HG02588 (cell line): Measurements from ENCODE around the gene RBM28.

Source experiments
- ATAC-seq: cut with Tn5 transposase; IDR thresholded peaks from one replicate; pipeline ENCODE4 v1.9.1; 2021; ENCODE audit warnings: mild to moderate bottlenecking, moderate library complexity; ENCODE audit not compliant: unreplicated experiment

The RBM28 gene, protein sequence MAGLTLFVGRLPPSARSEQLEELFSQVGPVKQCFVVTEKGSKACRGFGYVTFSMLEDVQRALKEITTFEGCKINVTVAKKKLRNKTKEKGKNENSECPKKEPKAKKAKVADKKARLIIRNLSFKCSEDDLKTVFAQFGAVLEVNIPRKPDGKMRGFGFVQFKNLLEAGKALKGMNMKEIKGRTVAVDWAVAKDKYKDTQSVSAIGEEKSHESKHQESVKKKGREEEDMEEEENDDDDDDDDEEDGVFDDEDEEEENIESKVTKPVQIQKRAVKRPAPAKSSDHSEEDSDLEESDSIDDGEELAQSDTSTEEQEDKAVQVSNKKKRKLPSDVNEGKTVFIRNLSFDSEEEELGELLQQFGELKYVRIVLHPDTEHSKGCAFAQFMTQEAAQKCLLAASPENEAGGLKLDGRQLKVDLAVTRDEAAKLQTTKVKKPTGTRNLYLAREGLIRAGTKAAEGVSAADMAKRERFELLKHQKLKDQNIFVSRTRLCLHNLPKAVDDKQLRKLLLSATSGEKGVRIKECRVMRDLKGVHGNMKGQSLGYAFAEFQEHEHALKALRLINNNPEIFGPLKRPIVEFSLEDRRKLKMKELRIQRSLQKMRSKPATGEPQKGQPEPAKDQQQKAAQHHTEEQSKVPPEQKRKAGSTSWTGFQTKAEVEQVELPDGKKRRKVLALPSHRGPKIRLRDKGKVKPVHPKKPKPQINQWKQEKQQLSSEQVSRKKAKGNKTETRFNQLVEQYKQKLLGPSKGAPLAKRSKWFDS

DNA sequence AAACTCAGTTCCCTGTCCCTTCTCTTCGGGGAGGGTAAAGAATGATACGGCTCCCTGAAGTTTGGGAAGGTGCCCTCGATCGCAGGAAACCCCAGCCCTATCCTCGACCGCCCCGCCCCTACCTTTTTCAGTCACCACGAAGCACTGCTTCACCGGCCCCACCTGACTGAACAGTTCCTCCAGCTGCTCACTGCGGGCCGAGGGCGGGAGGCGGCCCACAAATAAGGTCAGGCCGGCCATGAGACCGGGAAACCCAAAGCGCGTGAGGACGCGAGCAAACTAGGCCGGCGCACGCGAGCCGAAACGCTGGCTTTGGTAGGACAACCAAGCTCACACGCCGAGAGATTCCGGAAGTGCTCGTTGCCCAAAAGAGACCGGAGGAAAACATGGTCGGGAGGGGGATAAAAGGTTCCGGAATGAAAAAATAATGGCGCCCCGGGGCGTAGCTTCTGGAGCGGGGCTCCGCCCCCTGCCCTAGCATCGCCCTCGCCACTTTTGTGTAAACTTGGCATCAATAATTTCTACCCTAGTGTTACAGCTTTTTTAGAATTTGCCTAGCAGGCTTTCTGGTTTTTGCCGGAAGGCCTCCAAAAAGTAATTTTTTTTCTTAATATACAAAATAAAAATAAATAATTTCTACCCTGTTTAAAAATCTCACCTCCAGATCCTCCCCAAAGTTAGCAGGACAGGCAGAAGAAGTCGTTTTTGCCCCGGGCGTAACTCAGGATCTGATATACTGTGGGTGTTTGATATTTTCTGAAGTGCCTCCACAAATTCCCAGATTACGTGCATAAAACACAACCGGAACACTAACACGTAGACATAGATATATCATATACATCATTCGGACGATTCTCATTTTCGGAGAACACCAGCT lies at the start of gene RBM28:
Gene RBM28, minus strand, starts transcription at position 355 of the 877 bp plus-strand sequence. Its CDS starts 115 bp downstream, at position 240.
- peak; percentile 95 for ATAC-seq

DNA sequence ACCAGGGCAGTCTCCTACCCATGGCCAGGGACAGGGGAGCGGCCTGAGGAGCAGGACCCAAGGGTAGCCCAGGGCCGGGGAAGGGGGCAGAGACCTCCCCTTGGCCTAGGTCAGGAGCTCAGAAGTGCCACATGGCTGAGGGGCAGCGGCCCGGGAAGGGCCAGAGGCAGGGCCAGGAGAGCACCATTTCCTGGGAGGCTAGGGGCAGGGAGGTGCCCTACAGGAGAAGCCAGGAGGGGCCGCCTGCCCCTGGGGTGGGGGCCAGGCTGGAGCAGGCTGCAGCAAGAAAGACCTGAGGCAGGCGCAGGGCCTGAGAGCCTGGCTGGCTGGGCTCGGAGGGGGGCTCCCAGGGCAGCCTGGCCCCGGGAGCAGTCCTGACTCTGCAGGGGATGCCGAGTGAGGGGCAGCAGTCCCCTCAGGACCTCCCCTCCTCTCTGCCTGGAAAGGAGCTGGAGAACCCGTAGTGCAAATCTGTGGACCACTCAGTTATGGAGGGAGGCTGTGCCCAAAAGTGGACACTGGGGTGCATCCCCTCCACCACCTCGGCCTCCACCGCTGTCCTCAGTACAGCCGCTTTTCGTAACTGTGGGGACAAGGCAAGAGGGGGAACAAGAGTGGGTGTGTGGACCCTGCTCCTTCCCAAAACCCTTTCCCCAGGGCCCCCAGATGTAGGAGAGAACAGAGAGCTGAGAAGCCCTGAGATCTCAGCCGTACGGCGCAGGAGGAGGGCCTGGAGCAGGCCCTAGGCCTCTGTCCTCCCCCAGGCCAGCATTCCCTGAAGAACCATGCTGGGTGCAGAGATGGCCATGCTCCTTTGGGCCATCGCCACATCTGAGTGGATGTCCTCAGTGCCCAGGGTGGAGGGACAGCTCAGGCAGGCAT lies 49.0 kb upstream of the RBM28 start:
- no peak for ATAC-seq

DNA sequence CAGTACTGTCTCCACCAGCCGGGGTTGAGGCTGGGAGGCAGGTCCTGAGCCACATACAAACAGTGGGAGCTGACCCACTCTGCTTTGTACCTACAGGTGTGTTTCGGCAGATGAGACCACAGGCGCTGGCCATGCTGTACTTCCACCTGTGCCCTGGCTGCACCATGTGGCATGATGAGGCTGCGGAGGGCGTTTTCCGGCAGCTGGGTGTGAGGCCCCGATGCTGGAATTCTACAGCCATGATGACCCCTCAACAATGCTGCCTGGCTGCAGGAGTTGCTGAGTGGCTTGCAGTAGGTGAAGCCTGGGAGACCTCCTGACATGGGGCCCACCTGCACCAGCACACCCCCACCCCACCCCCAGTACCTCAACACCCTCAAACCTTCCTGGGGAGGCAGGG lies 48.1 kb upstream of the RBM28 start:
- ATAC-seq: no peak

DNA sequence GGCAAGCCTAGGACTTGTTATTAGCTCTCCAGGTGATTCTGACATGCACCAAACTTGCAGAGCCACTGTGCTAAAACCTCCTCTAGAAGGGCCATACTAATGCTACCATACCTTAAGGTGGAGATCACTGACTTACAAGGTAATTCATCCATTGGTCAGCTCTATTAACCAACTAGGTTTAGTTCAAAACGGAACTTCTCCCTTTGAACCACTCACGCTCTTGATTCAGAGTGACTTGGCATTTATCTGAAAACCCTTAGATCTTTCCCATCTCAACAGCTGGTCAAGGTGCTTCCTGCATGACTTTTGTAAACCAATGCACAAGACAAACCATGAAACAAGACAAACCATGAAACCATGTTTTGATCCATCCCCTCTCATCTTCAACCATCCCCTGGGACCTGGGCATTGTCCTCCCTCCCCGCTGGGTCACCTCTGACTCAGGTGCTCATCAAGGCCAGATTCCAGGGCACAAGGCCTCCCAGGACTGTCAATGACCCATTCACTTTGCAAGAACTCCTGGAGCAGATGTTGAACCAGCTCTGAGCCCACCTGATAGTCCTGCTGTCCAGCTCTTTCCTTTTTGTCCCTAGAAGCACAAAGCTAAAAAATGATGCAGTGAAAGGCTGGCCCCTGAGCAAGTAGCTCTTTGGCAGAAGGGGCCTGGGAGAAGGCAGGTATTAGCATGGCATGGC lies 47.3 kb upstream of the RBM28 start:
- no peak for ATAC-seq

DNA sequence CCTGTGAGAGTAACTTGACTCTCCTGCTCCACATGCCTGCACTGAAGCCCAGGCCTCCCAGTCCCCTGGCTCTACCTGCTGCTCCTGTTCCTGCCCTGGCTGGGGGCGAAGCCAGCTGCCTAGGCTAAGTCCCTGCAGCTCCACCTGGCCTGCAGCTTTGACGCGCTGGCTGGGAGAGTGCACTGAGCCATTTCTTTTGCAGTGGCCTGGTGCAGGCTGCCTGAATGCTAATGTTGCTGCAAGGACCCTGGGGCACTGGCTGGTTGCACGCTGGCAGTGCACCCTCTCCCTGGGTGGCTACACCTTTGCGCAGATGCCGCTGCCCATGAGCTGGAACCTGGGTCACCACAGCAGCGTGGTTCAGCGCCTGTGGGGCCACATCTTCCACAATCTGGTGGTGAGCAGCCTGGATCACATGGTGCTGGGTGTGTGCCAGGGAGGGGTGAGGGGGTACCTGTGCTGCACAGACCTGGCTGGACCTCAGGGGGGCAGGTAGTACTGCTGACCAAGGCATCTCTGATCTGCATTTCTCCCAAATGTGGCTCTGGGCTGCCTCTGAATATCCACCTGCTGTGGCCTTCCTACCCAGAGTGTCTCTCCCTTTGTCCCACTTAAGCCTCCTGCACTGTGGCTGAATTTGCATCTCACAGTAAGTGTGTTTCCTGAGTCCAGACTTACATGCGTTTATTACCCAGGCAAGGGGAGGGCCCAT lies 46.1 kb upstream of the RBM28 start:
- ATAC-seq: no peak

DNA sequence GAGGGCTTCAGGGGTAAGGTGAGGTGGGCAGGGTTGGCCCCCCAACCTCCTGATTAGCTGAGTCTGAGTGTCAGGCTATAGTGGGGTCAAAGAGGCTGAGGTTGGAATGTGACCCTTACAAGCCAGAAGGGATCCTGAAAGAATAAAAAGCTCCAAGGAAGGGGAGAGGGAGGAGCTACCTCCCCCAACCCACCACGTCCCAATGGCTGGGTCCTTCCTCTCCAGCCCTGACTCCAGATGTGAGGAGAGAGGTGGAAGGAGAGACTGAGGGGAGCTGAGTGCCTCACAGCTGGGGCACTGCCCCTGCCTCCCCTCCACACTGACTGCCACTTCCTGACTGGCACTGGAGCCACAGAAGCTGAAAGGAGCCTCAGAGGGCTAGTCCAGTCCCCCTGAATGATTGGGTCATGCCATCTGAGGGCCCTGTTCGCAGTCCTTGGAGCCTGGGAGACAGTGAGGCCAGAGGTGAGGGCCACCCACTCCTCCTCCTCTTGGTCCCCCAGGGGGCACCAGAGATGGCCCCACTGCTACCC lies 45.4 kb upstream of the RBM28 start:
- no peak for ATAC-seq

DNA sequence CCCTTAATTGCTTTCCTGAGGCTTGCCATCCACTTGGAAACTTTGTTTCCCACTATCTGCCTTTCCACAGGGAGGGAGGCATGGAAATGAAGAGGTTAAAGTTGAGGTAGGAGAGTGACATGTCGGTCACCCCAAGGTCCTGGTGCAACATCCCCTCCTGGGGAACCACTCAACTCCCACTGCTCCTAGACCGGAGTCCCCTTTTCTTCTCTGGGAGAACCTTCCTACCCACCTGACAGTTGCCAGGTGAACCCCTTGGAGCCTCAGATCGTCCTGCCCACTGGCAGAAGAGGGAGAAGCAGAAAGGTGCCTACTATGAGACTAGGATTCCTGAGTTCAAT lies 44.4 kb upstream of the RBM28 start:
- no peak for ATAC-seq

DNA sequence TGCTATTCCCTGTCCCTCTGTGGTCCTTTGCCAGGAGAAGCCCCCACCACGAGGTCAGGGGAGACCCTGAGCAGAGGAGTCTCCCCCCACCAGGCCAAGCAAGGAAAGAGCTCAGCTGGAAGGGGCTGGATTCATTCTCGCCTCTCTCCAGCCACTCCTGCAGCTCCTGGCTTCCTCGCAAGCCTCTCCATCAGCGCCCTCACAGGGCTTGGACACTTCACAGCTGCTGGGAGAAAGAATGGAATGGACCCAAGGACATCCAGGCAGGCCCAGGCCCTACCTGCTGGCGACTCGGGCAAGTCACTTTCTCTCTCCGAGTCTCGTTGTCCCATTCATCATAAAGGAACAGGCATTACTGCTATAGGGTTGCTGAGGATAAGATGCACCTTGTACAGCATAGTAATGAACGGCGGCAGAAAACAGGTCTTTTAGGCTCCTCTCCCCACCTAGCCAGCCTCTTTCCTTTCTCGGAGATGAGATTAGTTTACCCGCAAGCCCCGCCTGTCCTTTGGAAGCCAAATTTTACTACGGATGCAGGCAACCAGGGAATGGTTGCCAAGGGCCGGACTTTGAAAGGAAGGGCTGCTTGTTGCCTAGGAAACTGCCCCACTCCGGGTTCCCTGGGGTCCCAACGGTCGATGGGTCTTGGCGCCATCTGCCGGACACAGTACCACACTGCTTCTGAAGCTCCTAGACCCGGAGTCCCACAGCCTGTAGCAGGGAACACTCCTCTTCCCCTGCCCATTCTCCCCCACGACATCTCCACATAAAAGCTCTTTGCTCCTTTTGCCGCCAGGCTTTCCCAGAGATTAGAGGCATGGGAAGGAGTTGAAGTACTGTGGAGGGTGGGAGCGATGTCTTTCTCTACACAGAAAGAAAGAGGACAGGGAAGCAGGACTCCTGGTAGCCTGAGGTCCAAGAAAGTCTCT lies 43.8 kb upstream of the RBM28 start:
- peak; percentile 71 for ATAC-seq

DNA sequence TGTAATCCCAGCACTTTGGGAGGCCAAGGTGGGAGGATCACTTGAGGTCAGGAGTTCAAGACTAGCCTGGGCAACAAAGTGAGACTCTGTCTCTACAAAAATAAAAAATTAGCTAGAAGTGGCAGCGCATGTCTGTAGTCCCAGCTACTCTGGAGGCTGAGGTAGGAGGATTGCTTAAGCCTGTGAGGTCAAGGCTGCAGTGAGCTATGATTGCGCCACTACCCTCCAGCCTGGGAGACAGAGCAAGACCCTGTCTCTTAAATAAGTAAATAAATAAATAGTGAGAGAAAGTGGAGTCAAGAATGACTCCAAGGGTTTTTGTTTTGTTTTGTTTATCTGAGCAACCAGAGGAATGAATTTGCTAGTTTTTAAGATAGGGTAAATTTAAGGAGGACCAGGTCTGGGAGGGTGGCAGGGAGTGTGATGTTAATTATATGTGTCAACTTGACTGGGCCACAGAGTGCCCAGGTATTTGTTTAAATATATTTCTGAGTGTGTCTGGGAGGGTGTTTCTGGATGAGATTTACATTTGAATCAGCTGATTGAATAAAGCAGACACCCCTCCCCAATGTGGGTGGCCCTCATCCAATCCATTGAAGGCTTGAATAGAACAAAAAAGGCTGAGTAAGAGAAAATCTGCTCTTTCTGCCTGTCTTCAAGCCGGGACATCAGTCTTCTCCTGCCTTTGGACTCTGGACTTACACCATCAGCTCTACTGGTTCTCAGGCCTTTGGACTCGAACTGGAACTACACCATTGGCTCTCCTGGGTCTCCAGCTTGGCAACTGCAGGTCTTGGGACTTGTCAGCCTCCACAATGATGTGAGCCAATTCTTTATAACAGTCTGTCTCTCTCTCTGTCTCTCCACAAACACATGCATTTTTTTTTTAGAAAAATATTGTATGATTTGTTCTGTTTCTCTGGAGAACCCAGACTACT lies 42.5 kb upstream of the RBM28 start:
- no peak for ATAC-seq

DNA sequence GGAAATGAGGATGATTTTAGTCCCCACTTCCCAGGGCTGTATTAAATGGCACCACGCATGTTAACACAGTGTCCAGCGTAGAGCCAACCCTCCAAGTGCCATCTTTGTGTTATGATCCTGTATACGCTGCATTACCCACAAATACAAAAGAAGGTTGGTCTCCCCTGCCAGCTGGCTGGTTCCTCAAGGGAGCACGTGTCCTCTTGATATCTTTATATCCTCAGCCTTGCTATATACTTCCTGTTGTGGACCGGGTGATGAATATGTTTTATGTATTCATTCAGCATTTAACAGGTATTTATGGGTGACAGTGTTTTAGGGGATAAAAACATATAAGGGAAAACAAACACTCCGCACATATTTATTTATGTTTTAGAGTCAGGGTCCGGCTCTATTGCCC lies 41.0 kb upstream of the RBM28 start:
- ATAC-seq: no peak

DNA sequence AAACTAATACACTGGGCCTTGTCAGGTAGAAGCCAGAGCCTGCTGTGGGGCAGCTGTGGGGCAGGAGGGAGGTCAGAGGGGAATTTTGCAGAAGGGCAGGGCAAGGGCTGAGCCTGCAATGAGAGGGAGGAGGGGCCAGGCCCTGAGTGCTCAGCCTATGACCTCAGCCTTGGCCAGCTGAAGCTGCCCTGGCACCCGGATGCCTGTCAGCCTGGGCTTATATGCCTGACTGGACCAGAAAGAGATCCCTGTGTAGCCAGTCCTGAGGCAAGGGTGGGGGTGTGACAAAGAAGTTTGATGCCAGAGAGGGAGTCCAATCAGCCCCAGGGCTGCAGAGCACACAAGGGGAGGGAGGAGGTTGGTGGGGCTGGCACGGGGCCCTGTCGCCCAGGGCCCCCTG lies 40.1 kb upstream of the RBM28 start:
- ATAC-seq: no peak

DNA sequence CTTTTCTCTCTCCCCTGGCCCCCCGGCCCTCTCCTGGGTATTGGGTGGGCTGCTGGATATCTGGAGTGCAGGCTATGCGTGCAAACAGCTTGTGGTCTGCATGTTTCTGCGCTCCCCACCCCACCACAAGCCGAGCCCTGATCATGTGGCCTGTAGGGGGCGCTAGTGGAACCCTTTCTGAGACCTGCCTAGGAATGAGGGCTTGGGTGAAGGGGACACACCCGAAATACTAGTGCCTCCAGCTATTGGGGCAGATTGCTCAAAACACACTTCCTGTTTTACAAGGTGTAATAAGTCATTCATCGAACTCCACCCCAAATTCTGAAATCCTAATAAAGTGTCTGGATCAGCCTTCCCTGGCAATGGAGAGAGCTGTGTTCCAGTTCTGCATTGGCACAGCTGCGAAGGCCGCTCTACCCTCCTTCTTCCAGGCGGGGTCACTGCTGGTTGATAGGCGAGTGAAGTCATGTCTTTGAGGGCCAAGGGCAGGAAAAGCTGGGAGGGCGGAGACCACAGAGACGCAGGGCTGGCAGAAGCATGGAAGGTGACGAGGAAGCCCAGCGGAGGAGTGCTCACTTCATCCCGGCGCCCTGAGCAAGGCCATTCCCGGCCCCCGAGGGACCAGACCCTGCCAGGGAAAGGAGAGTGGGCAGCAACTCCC lies 37.6 kb upstream of the RBM28 start:
- ATAC-seq: no peak

DNA sequence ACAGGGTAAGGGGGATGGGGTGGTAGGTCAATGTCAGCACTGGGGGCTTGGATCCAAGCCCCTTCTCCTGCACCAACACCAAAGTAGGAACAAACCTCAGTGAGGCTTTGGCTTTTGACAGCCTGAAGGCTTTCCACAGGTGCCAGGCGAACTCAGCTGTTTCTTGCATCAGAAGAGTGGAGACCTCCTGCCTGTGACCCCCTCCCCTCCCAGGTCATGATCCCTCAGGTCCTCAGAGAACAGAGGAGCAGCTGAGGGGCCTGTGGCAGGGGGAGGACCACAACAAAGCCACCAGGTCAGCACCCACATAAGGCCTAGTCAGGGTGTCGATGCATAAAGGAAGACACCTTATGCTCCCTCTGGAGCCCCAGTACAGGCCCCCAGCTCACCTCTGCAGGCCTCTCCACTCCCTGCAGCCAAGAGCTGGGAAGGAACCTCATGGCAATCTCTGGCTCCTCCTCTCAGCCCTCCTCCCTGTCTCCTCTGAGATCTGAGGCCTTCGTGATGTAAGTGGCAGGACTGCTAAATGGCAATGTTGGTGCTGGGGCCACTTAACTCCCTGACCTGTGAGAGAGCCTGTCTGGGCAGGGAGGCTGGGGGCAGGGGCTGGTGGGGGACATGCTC lies 36.9 kb upstream of the RBM28 start:
- ATAC-seq: no peak

DNA sequence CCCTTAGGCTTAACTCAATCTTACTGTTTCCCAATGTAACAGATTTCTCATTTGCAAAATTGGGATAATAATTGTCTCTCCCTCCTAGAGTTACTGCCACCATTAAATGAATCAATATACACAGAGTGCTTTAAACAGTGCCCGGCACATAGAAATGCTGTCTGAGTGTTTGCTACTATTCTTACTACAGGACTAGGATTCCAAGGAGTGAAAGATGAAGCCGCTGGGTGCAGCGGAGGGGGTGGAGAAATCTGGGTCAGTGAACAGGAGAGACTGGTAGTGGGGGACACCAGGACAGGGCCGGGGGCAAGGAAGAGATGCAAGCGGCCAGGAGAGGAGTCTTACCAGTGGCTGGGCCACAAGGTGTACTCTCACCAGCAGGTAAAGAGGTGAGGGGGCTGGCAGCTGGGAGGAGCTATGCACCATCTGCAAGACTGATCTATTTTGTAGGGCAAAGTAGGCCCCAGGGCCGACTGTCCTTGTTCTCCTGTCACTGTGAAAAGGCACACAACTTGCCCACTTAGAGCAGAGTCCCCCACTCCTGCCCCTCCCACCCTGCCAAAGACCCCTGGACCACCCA lies 36.3 kb upstream of the RBM28 start:
- no peak for ATAC-seq

DNA sequence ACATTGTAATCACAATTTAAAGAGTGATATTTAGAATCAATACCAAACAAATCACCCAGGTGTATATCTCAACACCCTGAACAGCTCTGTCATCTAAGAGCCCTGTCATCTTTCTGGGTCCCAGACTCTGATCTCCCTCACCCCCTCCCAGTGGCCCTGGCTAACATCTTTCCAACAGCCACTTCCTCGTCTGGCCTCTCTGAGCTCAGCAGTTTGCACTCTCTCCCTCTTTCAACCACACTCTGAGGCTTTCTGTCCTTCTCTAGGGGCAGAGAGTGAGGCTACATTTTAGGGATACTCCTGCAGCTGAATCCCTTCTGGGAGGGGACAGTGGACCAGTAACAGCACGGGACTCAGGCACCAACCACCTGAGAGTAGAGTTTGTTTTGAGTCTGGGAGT lies 34.9 kb upstream of the RBM28 start:
- ATAC-seq: no peak
